Measurements from ENCODE around the gene COL12A1. TPM values are rescaled to one million over a fixed set of nuclear protein-coding genes. Genes with fewer than 3 reads are reported as not detected.

The COL12A1 gene
- total and polyA plus RNA-seq, 2 donors (not counting 1 experiment from before 2014, with no cell fraction given), result not detected

GRCh38 chr6:75149240-75149639 is 56.6 kb downstream of the COL12A1 start:
- H3K4me1 Mint-ChIP-seq, result no peaks in the 10 kb centered on the region
- DNase-seq (no peak), ATAC-seq (ENCODE audit: low read depth) (no peak)
- TF ChIP-seq CTCF (IDR thresholded peaks at IDR 0.05) (no peak), EZH2 (IDR thresholded peaks at IDR 0.05; ENCODE audit: borderline replicate concordance, insufficient read depth, low read depth, low read length, poor library complexity, severe bottlenecking) (no peak)
- intact Hi-C loops (cut with micrococcal nuclease), result no loop called here
- no peak overlapping the region for H3K27ac ChIP-seq (ENCODE audit: low read length in 2 of 2)
- H3K79me2 ChIP-seq (ENCODE audit: control insufficient read depth, insufficient read depth, low read length), result no peaks in the 10 kb centered on the region
- no peaks in the 10 kb centered on the region for H3K27me3 ChIP-seq (replicated peaks in 1 of 4; ENCODE audit: control extremely low read depth in 1 of 4, control insufficient read depth in 3 of 4, insufficient read depth in 4 of 4, low read length in 3 of 4)
- H3K4me2 ChIP-seq (replicated peaks; ENCODE audit: low read depth, low read length, poor library complexity, severe bottlenecking), result no peak overlapping the region
- no CpG with 5 or more reads among the region's 1 CpG for WGBS (ENCODE audit: insufficient coverage)
- H3K4me3 Mint-ChIP-seq, result no peak overlapping the region
- H3K4me3 ChIP-seq (ENCODE audit: control extremely low read depth in 1 of 5, extremely low read depth in 1 of 5, insufficient read depth in 1 of 5, low read depth in 2 of 5, low read length in 4 of 5), result no peak overlapping the region
- H3K4me1 ChIP-seq (ENCODE audit: control insufficient read depth in 2 of 2, insufficient read depth in 2 of 2, low read length in 2 of 2), result no peaks in the 10 kb centered on the region
- no peak overlapping the region for H3K27ac Mint-ChIP-seq
- peaks cover 3% of the 10 kb centered on the region for H3K27me3 Mint-ChIP-seq
- no peak overlapping the region for H3K9ac ChIP-seq (ENCODE audit: low read length)
- no peak overlapping the region for H2AFZ ChIP-seq (ENCODE audit: insufficient read depth, low read depth, low read length, poor library complexity, severe bottlenecking)
- CTCF ChIA-PET, result no interaction called here
- no peaks in the 10 kb centered on the region for H4K20me1 ChIP-seq (ENCODE audit: control insufficient read depth, insufficient read depth, low read length, poor library complexity, severe bottlenecking)
- POLR2A ChIA-PET, result no interaction called here
- no peaks in the 10 kb centered on the region for H3K36me3 ChIP-seq (replicated peaks in 1 of 2; ENCODE audit: control extremely low read depth in 1 of 2, control insufficient read depth in 1 of 2, extremely low read depth in 1 of 2, insufficient read depth in 2 of 2, low read length in 1 of 2)
- no peaks in the 10 kb centered on the region for H3K9me3 ChIP-seq (ENCODE audit: control extremely low read depth in 1 of 3, control insufficient read depth in 2 of 3, insufficient read depth in 1 of 3, low read length in 2 of 3)
- no peaks in the 10 kb centered on the region for H3K9me3 Mint-ChIP-seq (ENCODE audit: insufficient read depth)

- no peak for TF ChIP-seq EZH2 (IDR thresholded peaks at IDR 0.05; ENCODE audit: borderline replicate concordance, insufficient read depth, low read depth, low read length, poor library complexity, severe bottlenecking)
- ChIA-PET CTCF (no interaction called here), POLR2A (no interaction called here)
- Mint-ChIP-seq H3K27ac (no peak overlapping the region), H3K4me3 (no peak overlapping the region), H3K27me3 (no peaks in the 10 kb centered on the region), H3K4me1 (no peaks in the 10 kb centered on the region), H3K9me3 (ENCODE audit: insufficient read depth) (no peaks in the 10 kb centered on the region)
- Histone ChIP-seq H3K27ac (ENCODE audit: low read length in 2 of 2) (no peak overlapping the region), H3K27me3 (replicated peaks in 1 of 4; ENCODE audit: control extremely low read depth in 1 of 4, control insufficient read depth in 3 of 4, insufficient read depth in 4 of 4, low read length in 3 of 4) (no peaks in the 10 kb centered on the region), H2AFZ (ENCODE audit: insufficient read depth, low read depth, low read length, poor library complexity, severe bottlenecking) (no peak overlapping the region), H3K36me3 (replicated peaks in 1 of 2; ENCODE audit: control extremely low read depth in 1 of 2, control insufficient read depth in 1 of 2, extremely low read depth in 1 of 2, insufficient read depth in 2 of 2, low read length in 1 of 2) (no peaks in the 10 kb centered on the region), H4K20me1 (ENCODE audit: control insufficient read depth, insufficient read depth, low read length, poor library complexity, severe bottlenecking) (no peaks in the 10 kb centered on the region), H3K4me1 (ENCODE audit: control insufficient read depth in 2 of 2, insufficient read depth in 2 of 2, low read length in 2 of 2) (no peaks in the 10 kb centered on the region), H3K79me2 (ENCODE audit: control insufficient read depth, insufficient read depth, low read length) (no peaks in the 10 kb centered on the region), H3K4me2 (replicated peaks; ENCODE audit: low read depth, low read length, poor library complexity, severe bottlenecking) (no peak overlapping the region), H3K4me3 (ENCODE audit: control extremely low read depth in 1 of 5, extremely low read depth in 1 of 5, insufficient read depth in 1 of 5, low read depth in 2 of 5, low read length in 4 of 5) (no peak overlapping the region), H3K9ac (ENCODE audit: low read length) (no peak overlapping the region), H3K9me3 (ENCODE audit: control extremely low read depth in 1 of 3, control insufficient read depth in 2 of 3, insufficient read depth in 1 of 3, low read length in 2 of 3) (no peaks in the 10 kb centered on the region)
- ATAC-seq (ENCODE audit: low read depth) (no peak), DNase-seq (no peak)
- WGBS (ENCODE audit: insufficient coverage), result no CpG with 5 or more reads among the region's 2 CpGs
- intact Hi-C loops (cut with micrococcal nuclease), result no loop called here
Measured at GRCh38 chr6:75147512-75147911, 58.3 kb downstream of the COL12A1 start.

All from B cell (primary cell).